ENCODE results near the gene FGF1.

The FGF1 gene

GRCh38 chr5:142685418-142686209 lies at the start of gene FGF1:
Gene FGF1, minus strand, starts transcription at chr5:142686090. Its CDS starts 71,963 bp downstream, at chr5:142614127.
- no peak for DNase-seq (ENCODE audit: low read depth, low spot score)
- H3K4me1 ChIP-seq (ENCODE audit: control insufficient read depth, insufficient read depth, low read length): peaks cover 9% of the 10 kb centered on the region; the same call in 1 of the 2 replicates
- WGBS (ENCODE audit: insufficient coverage, insufficient read length): no CpG with 5 or more reads among the region's 12 CpGs

GRCh38 chr5:142727735-142728047 lies 41.8 kb upstream of the FGF1 start:
- no peak overlapping the region for H3K27ac ChIP-seq (ENCODE audit: low read length)
- no peaks in the 10 kb centered on the region for H3K36me3 ChIP-seq (ENCODE audit: control insufficient read depth, insufficient read depth, low read length)
- H3K4me1 ChIP-seq (ENCODE audit: control insufficient read depth, insufficient read depth, low read length): no peaks in the 10 kb centered on the region
- H3K27me3 ChIP-seq (ENCODE audit: control insufficient read depth, insufficient read depth, low read length): no peaks in the 10 kb centered on the region
- H3K9me3 ChIP-seq (ENCODE audit: control insufficient read depth, insufficient read depth, low read length): no peaks in the 10 kb centered on the region
- WGBS (ENCODE audit: insufficient coverage, insufficient read length): no CpG with 5 or more reads among the region's 2 CpGs
- no peak overlapping the region for H3K4me3 ChIP-seq (ENCODE audit: low read length)
- DNase-seq (ENCODE audit: low read depth, low spot score): no peak

More at GRCh38 chr5:142685418-142686209, at the start of gene FGF1:
- H3K27ac ChIP-seq (ENCODE audit: low read length): no peak within 1 kb of the TSS
- H3K9me3 ChIP-seq (ENCODE audit: control insufficient read depth, insufficient read depth, low read length): no peaks in the 10 kb centered on the region
- H3K36me3 ChIP-seq (ENCODE audit: control insufficient read depth, insufficient read depth, low read length): no peaks in the 10 kb centered on the region
- no peaks in the 10 kb centered on the region for H3K27me3 ChIP-seq (ENCODE audit: control insufficient read depth, insufficient read depth, low read length)
- no peak within 1 kb of the TSS for H3K4me3 ChIP-seq (ENCODE audit: low read length)

- DNase-seq (ENCODE audit: low read depth, low spot score): no peak
- Histone ChIP-seq H3K36me3 (ENCODE audit: control insufficient read depth, insufficient read depth, low read length) (no peaks in the 10 kb centered on the region), H3K4me1 (ENCODE audit: control insufficient read depth, insufficient read depth, low read length) (no peaks in the 10 kb centered on the region), H3K27me3 (ENCODE audit: control insufficient read depth, insufficient read depth, low read length) (no peaks in the 10 kb centered on the region), H3K9me3 (ENCODE audit: control insufficient read depth, insufficient read depth, low read length) (no peaks in the 10 kb centered on the region), H3K4me3 (ENCODE audit: low read length) (no peak overlapping the region), H3K27ac (ENCODE audit: low read length) (no peak overlapping the region)
- WGBS (ENCODE audit: insufficient coverage, insufficient read length): no CpG with 5 or more reads among the region's 2 CpGs
Measured at GRCh38 chr5:142726188-142726731, 40.4 kb upstream of the FGF1 start.

- H3K27me3 ChIP-seq (ENCODE audit: control insufficient read depth, insufficient read depth, low read length): no peaks in the 10 kb centered on the region
- no peak overlapping the region for H3K4me3 ChIP-seq (ENCODE audit: low read length)
- no CpG with 5 or more reads among the region's 4 CpGs for WGBS (ENCODE audit: insufficient coverage, insufficient read length)
- H3K9me3 ChIP-seq (ENCODE audit: control insufficient read depth, insufficient read depth, low read length): no peaks in the 10 kb centered on the region
- H3K36me3 ChIP-seq (ENCODE audit: control insufficient read depth, insufficient read depth, low read length): no peaks in the 10 kb centered on the region
- DNase-seq (ENCODE audit: low read depth, low spot score): no peak
- H3K27ac ChIP-seq (ENCODE audit: low read length): no peak overlapping the region
- H3K4me1 ChIP-seq (ENCODE audit: control insufficient read depth, insufficient read depth, low read length): no peaks in the 10 kb centered on the region
Measured at GRCh38 chr5:142725231-142726187, 39.6 kb upstream of the FGF1 start.

GRCh38 chr5:142724821-142725220 lies 38.9 kb upstream of the FGF1 start:
- no peak overlapping the region for H3K27ac ChIP-seq (ENCODE audit: low read length)
- no peaks in the 10 kb centered on the region for H3K9me3 ChIP-seq (ENCODE audit: control insufficient read depth, insufficient read depth, low read length)
- H3K4me1 ChIP-seq (ENCODE audit: control insufficient read depth, insufficient read depth, low read length): no peaks in the 10 kb centered on the region
- H3K4me3 ChIP-seq (ENCODE audit: low read length): no peak overlapping the region
- DNase-seq (ENCODE audit: low read depth, low spot score): no peak
- WGBS (ENCODE audit: insufficient coverage, insufficient read length): no CpG with 5 or more reads among the region's 9 CpGs
- no peaks in the 10 kb centered on the region for H3K36me3 ChIP-seq (ENCODE audit: control insufficient read depth, insufficient read depth, low read length)
- H3K27me3 ChIP-seq (ENCODE audit: control insufficient read depth, insufficient read depth, low read length): no peaks in the 10 kb centered on the region

GRCh38 chr5:142722896-142723295 lies 37.0 kb upstream of the FGF1 start:
- no peak overlapping the region for H3K27ac ChIP-seq (ENCODE audit: low read length)
- H3K4me3 ChIP-seq (ENCODE audit: low read length): no peak overlapping the region
- WGBS (ENCODE audit: insufficient coverage, insufficient read length): no CpG with 5 or more reads among the region's 4 CpGs
- no peaks in the 10 kb centered on the region for H3K36me3 ChIP-seq (ENCODE audit: control insufficient read depth, insufficient read depth, low read length)
- H3K9me3 ChIP-seq (ENCODE audit: control insufficient read depth, insufficient read depth, low read length): no peaks in the 10 kb centered on the region
- no peaks in the 10 kb centered on the region for H3K27me3 ChIP-seq (ENCODE audit: control insufficient read depth, insufficient read depth, low read length)
- no peak for DNase-seq (ENCODE audit: low read depth, low spot score)
- H3K4me1 ChIP-seq (ENCODE audit: control insufficient read depth, insufficient read depth, low read length): peaks cover 4% of the 10 kb centered on the region

- WGBS (ENCODE audit: insufficient coverage, insufficient read length): no CpG with 5 or more reads among the region's 6 CpGs
- Histone ChIP-seq H3K9me3 (ENCODE audit: control insufficient read depth, insufficient read depth, low read length) (no peaks in the 10 kb centered on the region), H3K27ac (ENCODE audit: low read length) (no peak overlapping the region), H3K36me3 (ENCODE audit: control insufficient read depth, insufficient read depth, low read length) (no peaks in the 10 kb centered on the region), H3K27me3 (ENCODE audit: control insufficient read depth, insufficient read depth, low read length) (no peaks in the 10 kb centered on the region), H3K4me3 (ENCODE audit: low read length) (no peak overlapping the region), H3K4me1 (ENCODE audit: control insufficient read depth, insufficient read depth, low read length) (peaks cover 4% of the 10 kb centered on the region)
- DNase-seq (ENCODE audit: low read depth, low spot score): no peak
Measured at GRCh38 chr5:142722146-142722545, 36.3 kb upstream of the FGF1 start.

GRCh38 chr5:142720641-142721271 lies 34.9 kb upstream of the FGF1 start:
- no peak for DNase-seq (ENCODE audit: low read depth, low spot score)
- H3K36me3 ChIP-seq (ENCODE audit: control insufficient read depth, insufficient read depth, low read length): no peaks in the 10 kb centered on the region
- no peaks in the 10 kb centered on the region for H3K9me3 ChIP-seq (ENCODE audit: control insufficient read depth, insufficient read depth, low read length)
- peaks cover 6% of the 10 kb centered on the region for H3K4me1 ChIP-seq (ENCODE audit: control insufficient read depth, insufficient read depth, low read length)
- WGBS (ENCODE audit: insufficient coverage, insufficient read length): no CpG with 5 or more reads among the region's 13 CpGs
- no peak overlapping the region for H3K4me3 ChIP-seq (ENCODE audit: low read length)
- no peak overlapping the region for H3K27ac ChIP-seq (ENCODE audit: low read length)
- no peaks in the 10 kb centered on the region for H3K27me3 ChIP-seq (ENCODE audit: control insufficient read depth, insufficient read depth, low read length)

- Histone ChIP-seq H3K4me1 (ENCODE audit: control insufficient read depth, insufficient read depth, low read length) (peaks cover 6% of the 10 kb centered on the region), H3K9me3 (ENCODE audit: control insufficient read depth, insufficient read depth, low read length) (no peaks in the 10 kb centered on the region), H3K36me3 (ENCODE audit: control insufficient read depth, insufficient read depth, low read length) (no peaks in the 10 kb centered on the region), H3K27ac (ENCODE audit: low read length) (no peak overlapping the region), H3K4me3 (ENCODE audit: low read length) (no peak overlapping the region), H3K27me3 (ENCODE audit: control insufficient read depth, insufficient read depth, low read length) (no peaks in the 10 kb centered on the region)
- DNase-seq (ENCODE audit: low read depth, low spot score): no peak
- no CpG with 5 or more reads among the region's 8 CpGs for WGBS (ENCODE audit: insufficient coverage, insufficient read length)
Measured at GRCh38 chr5:142719836-142720370, 34.0 kb upstream of the FGF1 start.
